Measurements from ENCODE around the gene STX11.

STX11 gene

DNA sequence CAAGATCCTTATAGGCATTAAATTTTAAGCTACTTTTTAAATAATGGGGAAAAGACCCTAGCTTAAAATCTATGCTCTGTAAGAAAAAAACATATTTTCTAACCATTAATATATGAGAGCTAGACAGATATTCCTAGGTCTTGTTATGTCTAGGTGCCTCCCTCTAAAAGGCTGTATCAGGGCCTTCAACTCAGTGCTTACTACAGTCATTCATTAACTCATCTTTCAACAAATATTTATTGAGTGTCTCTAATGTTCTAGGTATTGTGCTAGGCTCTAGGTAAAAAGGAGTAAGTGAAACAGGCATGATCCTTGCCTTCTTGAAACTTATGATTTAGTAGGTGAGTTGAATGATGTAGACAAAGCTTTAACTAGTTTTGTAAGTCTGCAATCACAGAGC is 6.4 kb upstream of the STX11 start:
- no peak for DNase-seq

DNA sequence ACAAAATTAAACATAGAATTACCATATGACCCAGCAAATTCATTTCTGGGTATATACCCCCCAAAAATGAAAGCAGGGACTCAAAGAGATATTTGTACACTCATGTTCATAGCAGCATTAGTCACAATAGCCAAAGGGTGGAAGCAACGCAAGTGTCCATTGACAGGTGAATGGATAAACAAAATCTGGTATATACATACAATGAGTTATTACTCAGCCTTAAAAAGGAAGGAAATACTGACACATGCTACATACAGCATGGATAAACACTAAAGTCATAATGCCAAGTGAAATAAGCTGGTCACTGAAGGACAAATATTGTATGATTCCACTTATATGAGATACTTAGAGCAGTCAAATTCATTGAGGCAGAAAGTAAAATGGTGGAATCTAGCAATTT is 5.3 kb upstream of the STX11 start:
- DNase-seq: no peak

DNA sequence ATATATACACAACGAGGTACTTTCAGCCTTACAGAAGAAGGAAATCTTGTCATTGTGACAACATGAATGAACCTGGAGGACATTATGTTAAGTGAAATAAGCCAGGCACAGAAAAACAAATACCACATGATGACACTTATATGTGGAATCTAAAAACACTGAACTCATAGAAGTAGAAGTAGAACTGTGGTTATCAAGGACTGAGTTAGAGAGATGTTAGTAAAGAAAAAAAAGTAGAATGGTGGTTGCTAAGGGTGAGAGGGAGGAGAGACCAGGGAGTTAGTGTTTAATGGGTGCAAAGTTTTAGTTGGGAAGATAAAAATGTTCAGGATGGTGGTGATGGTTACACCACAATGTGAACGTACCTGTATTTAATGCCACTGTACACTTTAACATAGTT is 4.8 kb upstream of the STX11 start:
- DNase-seq: no peak

DNA sequence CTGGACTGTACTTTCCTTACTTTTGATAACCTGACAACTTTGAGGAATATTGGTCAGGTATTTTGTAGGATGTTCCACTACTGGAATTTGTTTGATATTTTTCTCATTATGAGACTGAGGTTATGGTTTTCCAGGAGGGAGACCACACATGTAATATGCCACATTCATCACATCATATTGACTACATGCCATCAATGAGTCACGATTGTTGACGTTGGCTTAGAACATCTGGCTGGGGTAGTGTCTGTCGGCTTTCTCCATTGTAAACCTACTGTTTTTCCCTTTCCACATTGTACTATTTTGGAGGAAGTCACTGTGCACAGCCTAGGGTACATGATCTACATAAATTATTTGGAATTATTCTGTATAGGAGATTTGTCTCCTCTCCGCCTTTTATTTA is 1.4 kb upstream of the STX11 start:
- no peak for DNase-seq

DNA sequence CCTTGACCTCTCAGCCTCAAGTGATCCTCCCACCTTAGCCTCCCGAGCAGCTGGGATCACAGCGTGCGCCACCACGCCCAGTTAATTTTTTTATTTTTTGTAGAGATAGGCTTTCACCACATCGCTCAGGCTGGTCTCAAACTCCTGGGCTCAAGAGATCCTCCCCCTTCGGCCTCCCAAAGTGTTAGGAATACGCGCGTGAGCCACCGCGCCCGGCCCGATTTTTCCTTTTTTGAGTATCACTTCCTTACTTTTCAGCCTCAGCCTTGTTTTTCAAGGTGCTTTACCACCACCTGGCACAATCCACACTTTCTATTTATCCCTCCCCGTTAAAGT is 791 bp upstream of the STX11 start:
- no peak for DNase-seq

DNA sequence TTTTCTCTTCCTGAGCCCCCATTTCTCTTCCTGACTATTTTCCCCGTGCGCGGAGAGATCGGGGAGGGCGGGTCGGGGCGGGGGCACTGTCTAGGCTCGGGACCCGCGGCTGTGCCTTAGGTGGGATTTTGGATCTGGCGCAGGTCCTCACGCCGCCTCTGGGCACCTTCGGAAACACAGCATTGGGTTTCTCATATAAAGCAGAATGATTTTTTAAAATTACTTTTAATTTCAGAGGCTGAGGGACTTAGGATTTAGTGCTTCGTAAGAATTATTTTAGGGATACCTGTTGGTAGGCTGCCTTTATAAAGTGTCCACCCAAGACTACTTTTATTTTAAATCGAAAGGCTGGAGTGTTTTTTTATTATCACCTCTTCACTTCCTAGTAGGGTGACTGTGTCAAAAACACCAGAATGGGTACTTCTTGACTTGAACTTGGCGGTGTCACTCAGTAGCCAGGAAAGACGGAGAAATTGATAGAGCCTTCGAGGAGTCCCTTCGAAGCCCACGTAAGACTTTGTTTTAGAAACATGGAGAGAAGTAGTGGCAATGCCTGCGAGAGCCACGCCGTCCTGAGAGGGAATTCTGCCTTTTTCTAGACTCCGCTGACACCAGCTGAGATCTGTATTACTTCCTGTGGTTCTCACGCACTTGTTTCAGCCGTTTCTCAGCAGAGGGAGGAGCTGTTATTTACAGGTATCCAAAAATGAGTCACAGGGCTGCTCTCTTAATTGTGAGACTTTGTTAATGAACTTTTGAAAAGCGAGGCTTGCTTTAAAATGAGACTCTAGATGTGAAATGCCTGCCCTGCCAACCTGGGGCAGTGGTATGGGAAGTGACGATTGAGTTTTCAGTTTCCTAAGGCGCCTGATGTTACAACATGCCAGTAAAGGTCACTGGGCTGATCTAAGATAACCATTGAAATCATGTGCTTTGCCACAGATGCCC is 667 bp downstream of the STX11 start:
- no peak for DNase-seq

DNA sequence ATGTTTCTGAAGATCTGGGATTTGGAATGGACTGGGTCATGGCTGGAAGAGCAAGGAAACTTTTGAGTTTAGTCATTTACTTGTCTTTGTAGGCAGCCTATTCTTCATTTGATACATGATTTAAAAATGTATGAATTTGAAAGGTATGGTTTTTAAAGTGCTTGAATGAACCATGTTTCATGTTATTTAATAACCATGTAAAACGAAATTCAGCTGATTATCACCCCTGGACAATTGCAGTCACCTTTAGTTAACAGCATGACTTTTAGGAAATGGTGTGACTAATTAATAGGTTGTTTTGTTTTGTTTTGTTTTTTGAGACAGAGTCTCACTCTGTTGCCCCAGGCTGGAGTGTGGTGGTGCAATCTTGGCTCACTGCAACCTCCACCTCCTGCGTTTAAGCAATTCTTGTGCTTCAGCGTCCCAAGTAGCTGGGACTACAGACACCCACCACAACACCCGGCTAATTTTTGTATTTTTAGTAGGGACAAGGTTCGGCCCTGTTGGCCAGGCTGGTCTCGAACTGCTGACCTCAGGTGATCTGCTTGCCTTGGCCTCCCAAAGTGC is 2.1 kb downstream of the STX11 start:
- DNase-seq: no peak

DNA sequence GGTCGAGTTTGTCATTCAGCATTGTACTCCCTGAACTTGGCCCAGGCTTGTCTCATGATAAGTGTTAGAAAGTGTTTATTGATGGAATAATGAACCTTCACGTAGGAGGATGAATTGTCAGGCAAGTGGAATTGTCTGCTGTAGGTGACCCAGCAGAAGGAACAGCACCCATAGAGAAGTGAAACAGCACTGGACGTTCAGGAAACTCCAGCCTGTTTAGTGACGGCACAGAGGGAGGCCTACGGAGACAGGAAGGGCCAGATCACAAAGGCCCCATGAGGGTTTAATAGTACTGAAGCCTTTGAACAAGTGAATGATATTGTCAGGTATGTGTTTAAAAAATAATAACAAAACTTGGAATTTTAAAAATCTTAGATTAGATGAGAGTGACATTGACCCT is 2.9 kb downstream of the STX11 start:
- no peak for DNase-seq

DNA sequence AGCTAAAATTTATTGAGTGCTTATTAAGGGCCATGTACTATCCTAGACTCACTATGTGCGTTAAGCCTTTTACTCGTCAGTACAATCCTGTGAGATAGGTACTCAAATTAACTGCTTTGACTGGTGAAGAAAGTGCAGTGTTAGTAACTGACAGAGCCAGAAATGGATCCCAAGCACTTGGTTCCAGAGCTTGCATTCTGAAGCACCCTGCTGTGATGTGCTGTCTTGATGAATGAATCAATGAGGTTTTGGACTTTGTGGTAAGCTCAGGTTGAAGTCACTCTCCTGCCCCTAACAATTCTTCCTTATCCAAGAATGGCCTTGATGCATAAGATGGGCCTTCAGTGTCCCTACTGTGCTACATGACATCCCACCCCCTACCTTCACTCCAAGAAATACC is 3.7 kb downstream of the STX11 start:
- no peak for DNase-seq

DNA sequence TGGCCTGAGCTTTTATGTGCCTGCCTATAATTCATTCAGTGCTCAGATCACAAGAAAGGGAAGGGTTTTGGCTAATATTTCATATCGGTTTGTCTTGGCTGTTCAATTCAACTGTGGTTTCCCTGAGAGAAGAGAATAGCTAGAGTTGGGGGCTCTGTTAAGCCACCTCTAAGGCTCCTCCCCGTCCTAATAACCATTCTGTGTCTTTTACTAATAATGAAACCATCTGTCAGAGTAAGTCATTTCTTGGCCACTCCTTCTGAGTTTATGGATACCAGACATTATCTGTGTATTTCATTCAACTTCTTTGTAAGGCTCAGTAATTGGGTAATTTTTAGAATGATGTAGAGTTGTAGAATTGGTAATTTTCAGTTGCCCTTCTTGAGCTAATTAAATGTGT is 5.2 kb downstream of the STX11 start:
- DNase-seq: no peak

DNA sequence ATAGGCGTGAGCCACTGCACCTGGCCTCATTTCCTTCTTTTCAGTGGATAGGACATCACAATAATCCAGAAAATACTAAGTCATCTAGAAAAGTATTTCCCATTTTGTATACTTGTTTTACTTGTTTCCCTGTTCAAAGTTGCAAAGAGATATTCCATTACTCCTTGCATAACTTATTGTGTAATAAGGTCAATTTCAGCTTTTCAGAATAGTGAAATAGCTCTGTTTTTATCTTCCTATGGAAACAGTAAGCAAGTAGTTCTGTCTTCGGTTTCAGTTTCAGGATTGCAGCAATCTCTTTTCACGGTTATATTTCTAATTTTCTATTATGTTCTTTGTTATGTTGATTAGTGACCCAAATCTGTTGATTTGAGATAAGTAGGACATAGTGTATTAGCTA is 6.0 kb downstream of the STX11 start:
- no peak for DNase-seq

DNA sequence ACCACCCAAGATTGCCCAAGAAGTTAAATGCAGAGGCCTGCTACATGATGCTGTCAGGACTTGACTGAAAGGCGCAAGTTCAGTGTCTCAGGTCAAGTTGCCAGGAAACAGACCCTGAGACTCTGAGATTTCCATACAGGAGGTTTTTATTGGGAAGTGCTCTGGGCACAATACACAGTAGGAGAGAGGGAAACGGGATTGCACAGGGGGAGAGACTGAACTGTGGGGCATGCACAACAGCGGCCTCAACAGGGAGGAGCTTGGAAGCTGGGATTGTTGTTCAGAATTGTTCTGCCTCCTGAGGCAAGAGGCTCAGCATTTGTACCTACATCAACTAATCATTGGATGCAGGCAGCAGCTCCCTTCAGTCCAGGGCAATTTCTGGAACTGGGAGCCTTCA is 6.7 kb downstream of the STX11 start:
- DNase-seq: no peak

DNA sequence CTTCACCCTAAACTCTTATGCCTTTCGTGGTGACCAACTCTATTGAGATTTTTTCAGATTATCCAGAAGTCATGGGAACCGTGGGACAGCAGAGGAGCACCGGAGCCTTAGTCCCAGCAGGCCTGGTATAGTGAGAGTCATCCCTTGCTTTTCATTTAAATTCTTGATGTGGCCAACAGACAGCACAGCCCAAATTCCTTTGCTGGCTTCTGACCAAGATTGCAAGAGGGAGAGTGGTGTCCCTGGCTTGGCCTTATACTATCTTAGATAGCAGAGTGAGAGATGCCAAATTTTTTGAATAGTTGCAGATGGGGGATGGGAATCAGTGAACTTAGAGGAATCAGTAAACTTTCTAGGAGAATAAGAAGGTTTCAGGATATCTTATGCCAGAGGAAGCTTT is 7.8 kb downstream of the STX11 start:
- DNase-seq: no peak

DNA sequence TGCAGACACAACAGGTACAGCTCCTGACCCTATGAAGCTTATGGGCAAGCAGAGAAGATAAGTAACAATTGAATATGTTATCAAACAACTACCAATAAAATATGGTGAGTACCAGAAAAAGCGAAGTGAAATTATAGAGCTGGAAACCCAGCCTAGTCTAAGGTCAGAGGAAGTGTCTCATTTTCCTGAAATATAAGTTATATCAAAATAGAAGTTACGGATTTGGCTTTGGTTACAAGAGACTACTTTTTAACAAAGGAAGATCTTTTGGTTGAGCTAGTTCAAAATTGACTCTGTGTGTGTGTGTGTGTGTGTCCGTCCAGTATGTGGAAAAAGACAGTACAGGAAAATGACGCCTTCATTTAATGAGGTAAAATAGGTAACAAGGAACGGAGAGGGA is 8.9 kb downstream of the STX11 start:
- no peak for DNase-seq

DNA sequence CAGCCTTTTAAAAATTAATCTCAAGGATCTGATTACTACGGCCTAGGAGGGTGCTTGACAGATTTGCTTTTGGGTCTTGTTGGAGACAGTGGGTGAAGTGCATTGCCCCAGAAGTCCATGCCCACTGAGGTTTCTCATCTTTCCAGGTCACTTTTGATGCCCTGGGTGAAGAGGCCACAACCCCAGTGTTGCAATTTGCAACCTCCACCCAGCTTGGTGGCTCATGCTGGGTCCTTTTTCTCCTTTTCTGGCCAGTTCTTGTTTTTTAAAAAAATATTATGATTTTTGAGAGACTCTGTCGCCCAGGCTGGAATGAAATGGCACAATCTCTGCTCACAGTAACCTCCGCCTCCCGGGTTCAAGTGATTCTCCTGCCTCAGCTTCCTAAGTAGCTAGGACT is 9.4 kb downstream of the STX11 start:
- no peak for DNase-seq

DNA sequence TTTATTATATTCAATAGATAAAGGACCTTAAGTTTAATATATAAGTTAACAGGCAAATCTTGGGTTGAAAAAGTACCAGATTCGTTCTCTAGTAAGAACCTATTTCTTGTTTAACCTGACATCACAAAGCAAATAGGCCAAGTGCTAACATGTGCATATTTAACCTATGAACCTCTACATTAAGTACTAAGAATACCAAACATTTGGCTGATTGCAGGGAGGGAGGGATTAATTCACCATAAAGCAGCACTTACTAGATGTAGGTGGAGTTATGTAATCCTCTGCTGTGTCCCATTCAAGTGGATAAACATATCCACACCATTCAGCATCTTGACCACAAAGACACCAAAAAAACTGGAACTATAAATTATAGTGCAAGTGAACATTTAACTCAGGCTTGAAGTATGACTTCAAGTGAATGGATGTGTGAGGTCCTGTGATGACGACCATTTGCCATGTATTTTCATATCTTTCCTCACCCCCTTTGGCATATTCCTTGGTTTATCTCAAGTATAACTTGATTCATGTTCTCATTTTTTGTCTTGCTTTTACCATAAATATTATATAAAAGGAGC is 10.2 kb downstream of the STX11 start:
- DNase-seq: no peak

DNA sequence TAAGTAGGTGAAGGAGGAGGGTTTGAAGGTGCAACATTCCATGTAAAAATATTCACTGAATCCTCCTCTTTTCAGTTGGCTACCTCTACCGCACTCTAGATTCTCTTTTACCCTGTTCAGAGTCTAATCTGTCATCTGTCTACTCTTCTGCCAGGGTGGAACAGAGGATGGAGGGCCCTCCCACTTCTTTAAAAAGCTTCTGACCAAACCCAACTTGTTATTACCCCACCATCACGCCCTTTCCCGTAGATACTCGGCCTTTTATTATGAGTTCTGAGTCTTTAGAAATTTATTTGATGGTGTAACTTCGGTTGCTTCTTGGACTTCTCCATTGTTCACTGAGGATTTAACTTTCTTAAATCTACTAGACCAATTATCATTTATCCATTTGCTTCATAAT is 11.7 kb downstream of the STX11 start:
- DNase-seq: no peak

DNA sequence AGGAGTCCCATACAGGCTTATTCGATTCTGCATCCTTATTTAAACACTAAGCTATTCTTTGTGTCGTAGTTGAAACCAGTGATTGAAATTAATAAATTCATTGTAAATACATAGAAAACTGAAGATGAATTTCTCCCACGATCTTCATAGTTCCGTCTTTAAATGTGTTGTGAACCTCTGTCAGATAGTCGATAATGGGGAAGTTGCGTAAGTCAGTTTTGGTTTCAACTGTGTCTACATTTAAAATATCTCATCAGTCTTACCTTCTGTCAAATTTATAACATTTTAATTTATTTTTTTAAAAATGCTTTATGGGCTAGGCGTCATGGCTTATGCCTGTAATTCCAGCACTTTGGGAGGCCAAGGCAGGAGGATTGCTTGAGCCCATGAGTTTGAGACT is 12.7 kb downstream of the STX11 start:
- DNase-seq: no peak

DNA sequence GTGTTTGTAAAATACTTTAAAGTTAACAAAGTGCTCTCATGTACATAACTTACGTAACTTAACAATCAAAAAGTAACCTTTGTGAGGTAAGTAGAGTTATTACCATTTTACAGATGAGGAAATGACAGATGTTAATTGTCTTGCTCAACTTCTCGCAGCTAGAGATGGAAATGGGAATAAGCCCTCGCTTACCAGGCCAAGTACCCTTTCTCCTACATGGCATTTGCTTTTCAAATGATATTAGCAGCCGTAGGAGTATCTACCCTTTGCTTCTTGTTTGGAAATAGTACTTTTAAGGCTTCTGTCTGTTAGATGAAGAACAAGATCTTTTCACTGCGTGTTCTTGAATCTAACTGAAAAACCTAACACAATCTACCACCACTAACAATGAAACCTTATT is 15.5 kb downstream of the STX11 start:
- no peak for DNase-seq

DNA sequence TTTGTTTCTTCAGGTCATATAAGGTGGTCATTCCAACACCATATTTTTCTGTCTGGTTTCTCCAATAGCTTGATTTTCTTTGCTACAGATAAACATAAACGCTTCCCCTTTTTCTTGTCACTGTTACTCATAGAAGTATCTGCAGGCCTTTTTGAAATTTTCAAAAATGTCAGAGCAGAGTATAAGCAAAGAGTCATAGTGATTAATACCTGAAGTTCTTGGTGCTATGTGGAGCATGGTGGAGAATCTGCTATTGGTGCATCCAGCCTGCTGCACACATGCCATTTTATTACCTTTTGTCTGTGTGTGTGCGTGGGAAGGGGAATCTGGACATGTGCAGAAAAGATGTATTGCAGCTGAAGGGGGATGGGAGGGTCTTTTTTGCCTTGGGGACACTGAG is 19.7 kb downstream of the STX11 start:
- no peak for DNase-seq

DNA sequence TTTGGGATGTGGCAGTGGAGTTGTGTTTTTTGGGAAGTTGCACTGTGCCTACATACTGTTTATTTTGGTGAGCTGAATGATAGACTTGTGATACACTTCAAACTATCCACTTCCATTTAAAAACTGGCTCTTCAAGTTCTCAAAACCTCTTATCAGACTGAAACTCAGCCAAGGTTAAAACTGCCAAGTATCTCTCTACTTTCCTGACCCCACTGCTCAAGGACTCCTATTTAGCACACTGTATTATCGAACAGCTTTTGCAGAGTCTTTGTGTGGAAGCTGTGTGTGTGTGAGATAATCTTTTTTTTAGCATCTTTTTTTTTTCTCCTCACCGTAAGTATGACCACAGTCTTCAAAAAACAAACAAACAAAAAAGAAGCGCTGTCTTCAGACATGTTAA is 21.1 kb downstream of the STX11 start:
- no peak for DNase-seq

DNA sequence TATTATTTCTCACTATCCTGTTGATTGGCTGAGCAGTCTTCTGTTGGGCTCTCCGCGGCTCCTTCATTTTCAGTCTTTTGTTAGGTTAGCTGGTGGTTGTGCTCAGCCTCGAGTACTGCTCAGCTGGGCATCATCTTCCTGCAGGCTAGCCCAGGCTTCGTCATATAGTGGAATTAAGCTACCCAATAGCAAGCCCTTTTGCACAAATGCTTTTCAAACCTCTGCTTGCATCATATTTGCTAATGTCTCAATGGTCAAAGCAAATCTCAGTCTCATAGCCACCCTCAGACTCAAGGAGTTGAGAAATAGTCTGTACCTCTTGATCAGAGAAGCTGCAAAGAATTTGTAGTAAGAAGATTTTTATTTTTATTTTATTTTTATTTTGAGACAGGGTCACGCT is 23.7 kb downstream of the STX11 start:
- no peak for DNase-seq

DNA sequence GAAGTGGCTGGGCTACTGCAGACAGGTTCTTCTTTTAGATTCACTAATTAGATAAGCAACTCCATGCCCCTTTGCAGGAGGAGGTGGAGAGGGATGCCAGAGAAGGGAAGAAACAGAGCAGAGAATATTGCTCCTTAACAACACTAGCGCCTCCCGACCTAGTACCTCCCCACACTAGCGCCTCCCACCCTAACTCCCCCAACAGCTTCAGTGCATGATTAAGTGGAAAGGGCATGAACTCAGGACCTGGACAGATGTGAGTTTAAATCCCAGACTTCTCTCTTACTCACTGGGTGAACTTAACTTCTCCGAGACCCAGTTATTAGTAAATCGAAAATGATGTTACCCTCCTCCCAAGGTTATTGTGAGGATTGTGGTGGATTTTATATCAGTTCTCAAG is 25.7 kb downstream of the STX11 start:
- no peak for DNase-seq

DNA sequence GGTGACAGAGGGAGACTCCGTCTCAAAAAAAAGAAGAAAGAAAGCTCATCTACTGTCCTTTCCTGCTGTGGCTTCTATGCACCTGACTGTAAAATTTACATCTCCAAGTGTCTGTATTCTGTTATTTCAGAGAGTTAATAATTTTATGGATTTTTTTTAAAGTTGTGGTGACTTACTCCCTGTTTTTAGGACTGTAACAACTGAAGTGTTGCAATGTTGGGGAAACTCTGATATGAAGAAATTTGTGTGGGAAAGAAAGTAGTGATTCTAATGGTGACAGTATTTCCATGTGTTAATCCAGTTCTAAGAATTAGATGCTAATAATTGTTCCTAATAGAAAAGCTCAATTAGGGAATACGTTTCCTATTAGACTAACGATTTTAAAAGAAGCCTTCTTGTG is 27.4 kb downstream of the STX11 start:
- no peak for DNase-seq

DNA sequence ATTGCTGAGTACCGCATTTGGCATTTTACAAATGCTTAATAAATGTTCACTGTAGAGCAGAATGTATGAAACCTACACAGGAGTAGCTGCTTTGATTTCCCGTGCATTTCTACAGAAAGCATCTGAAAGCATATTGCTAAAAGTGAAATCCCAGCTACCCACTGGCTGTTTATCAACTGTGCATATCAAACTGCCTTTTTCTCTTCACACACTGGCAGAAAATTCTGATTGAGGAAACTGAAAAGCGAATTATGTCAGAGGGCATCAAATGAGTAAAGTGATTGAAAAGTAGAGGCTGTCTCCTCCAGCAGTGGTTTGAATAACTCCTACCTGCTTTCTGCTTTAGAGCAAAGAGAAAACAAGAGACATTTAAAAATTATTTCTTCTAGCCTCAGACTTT is 28.0 kb downstream of the STX11 start:
- DNase-seq: no peak
